NT2/D1 (cell line): ENCODE measurements around the gene PLPP7.
A peak's percentile ranks its signal among the peaks of the same experiment; 100 is the strongest.
"Not testable (repeated sequence)": the region's sequence is repeated elsewhere in the genome, so short reads cannot be mapped to it uniquely, and the experiment has no call there.

ENCODE experiments used
- DNase-seq: peaks from one replicate; pipeline ENCODE4 v3.0.0-alpha.2; 2011; ENCODE audit warnings: low read depth, low spot score
- H3K27me3 ChIP-seq: 2 replicates; pipeline ENCODE4 v1.6.0; 2011; ENCODE audit warnings: mild to moderate bottlenecking; ENCODE audit not compliant: insufficient read length, insufficient read depth
- H3K36me3 ChIP-seq: 2 replicates; pipeline ENCODE4 v1.6.1; 2011; ENCODE audit warnings: mild to moderate bottlenecking, low read length, mixed read lengths; ENCODE audit not compliant: insufficient read depth, insufficient read length
- H3K4me1 ChIP-seq: 2 replicates; pipeline ENCODE4 v1.5.1; 2011; ENCODE audit not compliant: insufficient read depth, insufficient read length
- H3K4me3 ChIP-seq: 2 replicates; pipeline ENCODE4 v1.5.1; 2011; ENCODE audit warnings: low read depth; ENCODE audit not compliant: insufficient read length
- H3K9ac ChIP-seq: 2 replicates; pipeline ENCODE4 v1.6.0; 2011; ENCODE audit warnings: low read depth; ENCODE audit not compliant: insufficient read length
- H3K9me3 ChIP-seq: 2 replicates; pipeline ENCODE4 v1.5.1; 2011; ENCODE audit warnings: mild to moderate bottlenecking, low read length; ENCODE audit not compliant: insufficient read depth
- SUZ12 ChIP-seq: IDR thresholded peaks from 2 replicates; pipeline ENCODE4 v1.6.1; 2011; ENCODE audit not compliant: insufficient read length, insufficient read depth; ENCODE audit errors: extremely low read depth
- YY1 ChIP-seq: IDR thresholded peaks from 2 replicates; pipeline ENCODE4 v1.6.1; 2011; ENCODE audit not compliant: insufficient read length, insufficient read depth
- ZNF274 ChIP-seq: IDR thresholded peaks from 2 replicates; pipeline ENCODE4 v1.6.1; 2011; ENCODE audit warnings: mild to moderate bottlenecking, low read depth, low read length

The PLPP7 gene

DNA sequence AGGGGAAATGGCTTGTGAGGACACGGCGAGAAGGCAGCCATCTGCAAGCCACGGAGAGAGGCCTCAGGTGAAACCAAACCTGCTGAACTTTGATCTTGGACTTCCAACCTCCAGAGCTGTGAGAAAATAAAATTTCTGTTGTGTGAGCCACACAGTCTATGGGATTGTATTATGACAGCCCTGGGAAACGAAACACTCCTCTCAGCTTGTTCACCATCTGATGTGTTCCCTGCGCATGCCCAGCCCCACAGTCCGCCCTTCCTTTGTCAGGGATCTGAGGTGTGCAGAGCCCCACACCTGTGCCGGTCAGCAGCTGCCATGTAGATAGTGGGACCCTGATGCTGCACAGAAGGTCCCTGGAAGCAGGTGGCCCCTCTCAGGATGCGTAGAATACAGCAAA lies 34.1 kb downstream of the PLPP7 start:
- Histone ChIP-seq H3K4me3 (no peak overlapping the region), H3K9ac (no peak overlapping the region), H3K36me3 (no peaks in the 10 kb centered on the region), H3K4me1 (peaks cover 7% of the 10 kb centered on the region), H3K9me3 (no peaks in the 10 kb centered on the region), H3K27me3 (no peaks in the 10 kb centered on the region)
- DNase-seq = no peak
- TF ChIP-seq YY1 (no peak), ZNF274 (no peak), SUZ12 (no peak)

- no peak for DNase-seq
- H3K9ac ChIP-seq = no peak overlapping the region
- no peaks in the 10 kb centered on the region for H3K9me3 ChIP-seq
- no peak overlapping the region for H3K4me3 ChIP-seq
- H3K36me3 ChIP-seq = no peaks in the 10 kb centered on the region
- no peaks in the 10 kb centered on the region for H3K27me3 ChIP-seq
- H3K4me1 ChIP-seq = peaks cover 15% of the 10 kb centered on the region
- no peak for TF ChIP-seq ZNF274
- TF ChIP-seq YY1 = no peak
- no peak for TF ChIP-seq SUZ12
Measured at GRCh38 chr9:131324736-131325679, 35.5 kb downstream of the PLPP7 start.

DNA sequence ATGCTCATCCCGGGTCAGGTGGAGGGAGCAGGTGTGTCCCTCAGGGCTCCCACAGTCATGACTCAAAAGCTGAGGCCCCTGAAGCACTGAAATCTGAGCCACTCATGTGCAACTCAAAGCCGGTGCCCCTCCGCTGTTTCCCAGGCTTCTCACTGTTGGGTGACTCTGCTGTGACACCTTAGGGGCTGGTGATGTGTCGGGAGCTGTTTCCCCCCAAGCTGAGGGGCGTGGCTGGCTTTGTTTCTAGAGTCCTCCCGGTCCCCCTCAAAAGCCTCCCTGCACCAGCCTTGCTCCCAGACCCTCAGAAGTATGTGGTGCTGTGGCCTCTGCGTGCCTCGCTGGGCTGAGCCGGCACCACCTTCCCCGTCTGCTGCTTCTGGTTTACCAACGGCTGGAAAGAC lies 39.7 kb downstream of the PLPP7 start:
- Histone ChIP-seq H3K4me3 (no peak overlapping the region), H3K9me3 (no peaks in the 10 kb centered on the region), H3K9ac (no peak overlapping the region), H3K4me1 (peaks cover 12% of the 10 kb centered on the region), H3K36me3 (no peaks in the 10 kb centered on the region), H3K27me3 (no peaks in the 10 kb centered on the region)
- TF ChIP-seq YY1 = no peak
- TF ChIP-seq ZNF274 = no peak
- no peak for TF ChIP-seq SUZ12
- no peak for DNase-seq

DNA sequence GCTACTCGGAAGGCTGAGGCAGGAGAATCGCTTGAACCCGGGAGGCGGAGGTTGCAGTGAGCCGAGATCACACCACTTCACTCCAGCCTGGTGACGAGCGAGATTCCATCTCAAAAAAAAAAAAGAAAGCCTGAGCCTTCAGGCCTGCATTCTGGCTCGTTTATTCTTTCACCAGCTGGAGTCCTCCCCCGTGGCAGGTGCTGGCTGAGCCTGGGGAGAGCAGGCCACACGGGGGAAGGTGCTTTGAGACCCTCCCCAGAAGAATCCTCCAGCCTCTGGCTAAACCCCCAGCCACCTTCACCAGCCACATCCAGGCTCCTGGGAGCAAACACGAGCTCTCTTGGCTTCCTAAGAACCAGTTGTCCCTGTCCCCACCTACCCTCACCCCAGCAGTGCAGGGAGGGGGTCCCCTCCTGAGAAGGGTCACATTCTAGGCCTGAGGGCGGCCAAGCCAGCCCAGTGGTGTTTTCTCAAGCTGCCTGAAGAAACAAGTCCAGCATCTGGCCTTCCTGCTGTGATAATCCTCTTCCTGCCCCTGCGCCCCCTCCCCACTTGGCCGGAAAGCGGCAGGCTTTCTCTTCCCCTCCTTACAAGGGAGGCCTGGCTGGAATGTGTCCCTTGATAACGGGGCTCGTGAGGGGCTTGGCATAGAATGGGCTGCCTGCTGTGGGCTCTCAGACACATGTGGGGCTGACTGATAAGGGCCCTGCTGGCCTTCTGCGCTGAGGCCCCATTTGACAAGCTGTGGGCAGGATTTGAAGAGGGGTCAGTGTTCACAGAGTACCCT lies 41.5 kb downstream of the PLPP7 start:
- Histone ChIP-seq H3K4me3 (no peak overlapping the region), H3K9ac (peak overlapping the region; percentile 34), H3K4me1 (peaks cover 10% of the 10 kb centered on the region), H3K27me3 (no peaks in the 10 kb centered on the region), H3K9me3 (no peaks in the 10 kb centered on the region), H3K36me3 (no peaks in the 10 kb centered on the region)
- TF ChIP-seq YY1 = no peak
- TF ChIP-seq SUZ12 = no peak
- no peak for TF ChIP-seq ZNF274
- DNase-seq = peak; percentile 93

DNA sequence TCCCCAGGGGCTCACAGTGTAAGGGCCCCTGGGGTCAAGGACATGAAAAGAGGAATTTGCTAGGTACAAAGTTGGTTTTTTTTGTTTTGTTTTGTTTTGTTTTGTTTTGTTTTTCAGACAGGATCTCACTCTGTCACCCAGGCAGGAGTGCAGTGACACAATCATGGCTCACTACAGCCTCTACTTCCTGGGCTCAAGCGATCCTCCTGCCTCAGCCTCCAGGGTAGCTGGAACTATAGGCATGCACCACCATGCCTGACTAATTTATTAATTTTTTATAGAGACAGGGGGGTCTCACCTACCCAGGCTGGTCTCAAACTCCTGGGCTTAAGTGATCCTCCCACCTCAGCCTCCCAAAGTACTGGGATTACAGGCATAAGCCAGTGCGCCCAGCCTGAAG lies 42.5 kb downstream of the PLPP7 start:
- H3K36me3 ChIP-seq, H3K27me3 ChIP-seq, H3K9me3 ChIP-seq, DNase-seq, H3K4me3 ChIP-seq, H3K9ac ChIP-seq: not testable (repeated sequence)
- H3K4me1 ChIP-seq = peaks cover 12% of the 10 kb centered on the region

GRCh38 chr9:131333771-131334628 lies 44.5 kb downstream of the PLPP7 start:
- no peak overlapping the region for H3K4me3 ChIP-seq
- no peak for DNase-seq
- no peaks in the 10 kb centered on the region for H3K27me3 ChIP-seq
- H3K4me1 ChIP-seq = peaks cover 10% of the 10 kb centered on the region
- H3K9me3 ChIP-seq = no peaks in the 10 kb centered on the region
- TF ChIP-seq SUZ12 (no peak), YY1 (no peak), ZNF274 (no peak)
- peak overlapping the region; percentile 28 for H3K9ac ChIP-seq
- H3K36me3 ChIP-seq = no peaks in the 10 kb centered on the region
